MG63 (cell line): ENCODE measurements around the gene TMX3. TPM values are rescaled to one million over a fixed set of nuclear protein-coding genes. Genes with fewer than 3 reads are reported as not detected.

ENCODE experiments used
- DNase-seq: peaks from one replicate; pipeline ENCODE4 v3.0.0-alpha.2; 2020
- H3K27me3 ChIP-seq: fragments of 250-450 bp; sonication (Bioruptor Pico); 2 replicates; pipeline ENCODE4 v1.5.1; 2020; ENCODE audit warnings: mild to moderate bottlenecking, moderate library complexity
- H3K36me3 ChIP-seq: fragments of 250-450 bp; sonication (Bioruptor Pico); 2 replicates; pipeline ENCODE4 v1.5.1; 2020; ENCODE audit warnings: mild to moderate bottlenecking, moderate library complexity
- H3K4me3 ChIP-seq: fragments of 250-450 bp; sonication (Bioruptor Pico); 2 replicates; pipeline ENCODE4 v1.5.1; 2020; ENCODE audit warnings: mild to moderate bottlenecking, moderate library complexity
- H3K9me3 ChIP-seq: fragments of 250-450 bp; sonication (Bioruptor Pico); 2 replicates; pipeline ENCODE4 v1.5.1; 2020; ENCODE audit warnings: mild to moderate bottlenecking, moderate library complexity
- total RNA-seq: library from RNA; depleted of rRNA; stranded (reverse); fragments of >200 nt; shearing (Covaris generic); gene quantifications from 2 replicates; pipeline ENCODE4 v1.2.3, GENCODE V29; 2014; ENCODE audit warnings: low replicate concordance; rRNA removed

Gene TMX3
- 32.7 and 41.5 TPM in 2 replicates for total RNA-seq

- Histone ChIP-seq H3K4me3 (peak within 1 kb of the TSS; percentile 83), H3K27me3 (no peaks in the 10 kb centered on the region), H3K9me3 (no peaks in the 10 kb centered on the region), H3K36me3 (peaks cover 23% of the 10 kb centered on the region)
- DNase-seq: peak; percentile 91
Observed at GRCh38 chr18:68714712-68715496, at the start of gene TMX3. Gene TMX3 (minus strand): TSS chr18:68715108. CDS start chr18:68714981, 127 bp downstream.

DNA sequence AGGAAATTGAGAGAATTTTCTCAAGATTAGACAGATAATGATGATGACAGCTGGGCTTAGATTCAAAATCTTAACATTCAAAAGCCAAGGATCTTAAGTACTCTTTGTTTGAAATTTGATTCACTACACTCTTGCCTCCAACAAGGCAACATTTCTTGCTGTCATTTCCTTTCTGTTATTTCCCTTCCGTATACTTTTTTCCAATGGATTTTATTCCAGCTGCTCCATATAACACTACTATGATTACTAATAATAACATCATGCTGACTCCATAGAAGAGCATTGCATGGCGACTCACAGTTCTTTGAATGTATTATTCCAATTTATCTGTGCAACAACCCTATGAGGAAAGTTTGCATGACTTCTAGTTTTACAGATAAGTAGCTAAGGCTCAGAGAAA, 49.1 kb upstream of the TMX3 start:
- H3K27me3 ChIP-seq: no peaks in the 10 kb centered on the region
- H3K36me3 ChIP-seq: no peaks in the 10 kb centered on the region
- H3K9me3 ChIP-seq: peaks cover 10% of the 10 kb centered on the region; the same call in 1 of the 2 replicates
- H3K4me3 ChIP-seq: no peak overlapping the region
- no peak for DNase-seq

DNA sequence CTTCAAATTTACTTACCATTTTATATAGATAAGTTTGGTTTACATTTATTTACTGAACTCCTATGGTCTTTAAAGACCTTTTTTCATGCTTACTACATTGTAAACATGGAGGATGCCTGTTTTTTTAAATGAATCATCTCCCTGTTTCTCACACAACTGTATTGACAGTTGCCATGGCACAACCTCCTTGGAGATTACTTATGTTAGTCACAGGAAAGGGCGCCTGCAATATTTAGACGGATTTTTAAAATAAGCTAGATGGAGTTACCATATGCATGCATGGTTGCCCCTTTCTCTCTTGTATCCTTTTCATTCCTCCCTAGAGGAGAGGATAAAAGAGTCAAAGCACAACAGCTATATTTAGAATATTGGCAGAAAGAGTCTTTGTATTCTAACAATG, 48.2 kb upstream of the TMX3 start:
- H3K36me3 ChIP-seq: no peaks in the 10 kb centered on the region
- no peak overlapping the region for H3K4me3 ChIP-seq
- H3K9me3 ChIP-seq: peaks cover 12% of the 10 kb centered on the region; the same call in 1 of the 2 replicates
- H3K27me3 ChIP-seq: no peaks in the 10 kb centered on the region
- no peak for DNase-seq

- DNase-seq: no peak
- no peaks in the 10 kb centered on the region for H3K36me3 ChIP-seq
- H3K4me3 ChIP-seq: no peak overlapping the region
- peaks cover 12% of the 10 kb centered on the region; the same call in 1 of the 2 replicates for H3K9me3 ChIP-seq
- H3K27me3 ChIP-seq: no peaks in the 10 kb centered on the region
Observed at GRCh38 chr18:68759308-68759707, 44.4 kb upstream of the TMX3 start.

DNA sequence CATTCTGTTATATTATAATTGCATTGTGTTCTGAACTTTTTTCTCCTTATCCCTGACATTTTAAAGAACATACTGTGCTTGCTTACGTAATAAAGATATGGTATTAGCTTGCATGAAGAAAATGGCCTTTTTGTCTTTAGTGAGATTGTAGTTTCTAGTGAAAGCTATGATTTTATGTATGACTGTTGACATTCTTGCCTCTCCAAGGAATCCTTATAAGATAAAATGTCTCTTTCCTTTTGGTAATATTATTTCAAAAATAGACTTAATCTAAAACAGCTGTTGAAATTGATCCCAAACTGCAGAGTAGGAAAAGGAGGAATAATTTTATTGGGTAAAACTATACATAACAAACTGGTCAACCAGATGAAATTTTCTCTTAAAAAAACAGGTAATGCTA, 42.2 kb upstream of the TMX3 start:
- Histone ChIP-seq H3K27me3 (no peaks in the 10 kb centered on the region), H3K9me3 (peaks cover 12% of the 10 kb centered on the region; the same call in 1 of the 2 replicates), H3K36me3 (no peaks in the 10 kb centered on the region), H3K4me3 (no peak overlapping the region)
- DNase-seq: no peak

GRCh38 chr18:68742206-68742605, 27.3 kb upstream of the TMX3 start:
- DNase-seq: no peak

GRCh38 chr18:68740966-68741365, 26.1 kb upstream of the TMX3 start:
- H3K36me3 ChIP-seq: no peaks in the 10 kb centered on the region
- no peak overlapping the region for H3K4me3 ChIP-seq
- H3K9me3 ChIP-seq: no peaks in the 10 kb centered on the region
- no peak for DNase-seq
- H3K27me3 ChIP-seq: no peaks in the 10 kb centered on the region

More at GRCh38 chr18:68742206-68742605, 27.3 kb upstream of the TMX3 start:
- Histone ChIP-seq H3K4me3 (no peak overlapping the region), H3K36me3 (no peaks in the 10 kb centered on the region), H3K27me3 (no peaks in the 10 kb centered on the region), H3K9me3 (no peaks in the 10 kb centered on the region; the same call in 1 of the 2 replicates)

- no peaks in the 10 kb centered on the region for H3K36me3 ChIP-seq
- no peak for DNase-seq
- no peak overlapping the region for H3K4me3 ChIP-seq
- H3K9me3 ChIP-seq: no peaks in the 10 kb centered on the region
- no peaks in the 10 kb centered on the region for H3K27me3 ChIP-seq
Observed at GRCh38 chr18:68739462-68739861, 24.6 kb upstream of the TMX3 start.

DNA sequence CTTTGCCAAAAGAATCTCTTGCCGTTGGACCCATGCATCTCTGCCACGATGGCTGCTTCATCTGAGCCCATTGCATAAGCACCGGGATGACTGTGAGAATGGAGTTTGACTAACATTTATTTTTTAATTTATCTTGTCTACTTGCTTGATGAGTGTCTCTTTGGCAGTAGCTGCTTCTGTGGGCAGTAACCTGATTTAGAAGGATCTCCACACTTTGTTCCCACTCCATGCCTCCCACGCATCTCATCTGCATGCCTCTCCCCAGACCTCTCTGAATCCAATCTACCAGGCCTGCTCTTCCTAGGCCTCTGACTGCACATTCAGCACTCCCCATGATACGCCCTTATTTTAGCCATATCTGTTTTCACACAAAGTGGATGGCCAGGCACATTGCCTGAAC, 23.7 kb upstream of the TMX3 start:
- Histone ChIP-seq H3K36me3 (no peaks in the 10 kb centered on the region), H3K27me3 (no peaks in the 10 kb centered on the region), H3K9me3 (no peaks in the 10 kb centered on the region), H3K4me3 (no peak overlapping the region)
- no peak for DNase-seq

- DNase-seq: no peak
- H3K4me3 ChIP-seq: no peak overlapping the region
- H3K36me3 ChIP-seq: no peaks in the 10 kb centered on the region
- H3K27me3 ChIP-seq: no peaks in the 10 kb centered on the region
- H3K9me3 ChIP-seq: no peaks in the 10 kb centered on the region
Observed at GRCh38 chr18:68735483-68736343, 20.8 kb upstream of the TMX3 start.

GRCh38 chr18:68734308-68734707, 19.4 kb upstream of the TMX3 start:
- Histone ChIP-seq H3K4me3 (no peak overlapping the region), H3K27me3 (no peaks in the 10 kb centered on the region), H3K36me3 (no peaks in the 10 kb centered on the region), H3K9me3 (no peaks in the 10 kb centered on the region)
- no peak for DNase-seq

DNA sequence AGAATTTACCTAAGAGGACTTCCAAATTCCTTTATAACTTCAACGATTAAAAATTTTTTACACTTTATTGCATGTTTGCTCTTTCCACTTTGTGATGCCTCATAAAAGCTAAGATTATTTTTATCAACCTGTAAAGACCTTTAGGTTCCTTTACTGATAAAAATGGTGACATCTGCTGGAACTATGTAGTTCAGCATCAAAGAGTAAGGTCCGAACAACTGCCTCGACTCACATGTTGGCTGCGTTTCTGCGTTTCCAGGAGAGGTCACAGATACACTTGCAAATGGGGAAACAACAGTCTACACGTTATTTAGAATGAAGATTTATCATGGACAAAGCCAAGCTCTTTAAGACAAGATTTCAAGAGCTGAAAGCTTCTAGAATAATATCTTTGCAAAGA, 18.8 kb upstream of the TMX3 start:
- no peaks in the 10 kb centered on the region for H3K36me3 ChIP-seq
- H3K4me3 ChIP-seq: no peak overlapping the region
- no peaks in the 10 kb centered on the region for H3K9me3 ChIP-seq
- DNase-seq: no peak
- no peaks in the 10 kb centered on the region for H3K27me3 ChIP-seq

DNA sequence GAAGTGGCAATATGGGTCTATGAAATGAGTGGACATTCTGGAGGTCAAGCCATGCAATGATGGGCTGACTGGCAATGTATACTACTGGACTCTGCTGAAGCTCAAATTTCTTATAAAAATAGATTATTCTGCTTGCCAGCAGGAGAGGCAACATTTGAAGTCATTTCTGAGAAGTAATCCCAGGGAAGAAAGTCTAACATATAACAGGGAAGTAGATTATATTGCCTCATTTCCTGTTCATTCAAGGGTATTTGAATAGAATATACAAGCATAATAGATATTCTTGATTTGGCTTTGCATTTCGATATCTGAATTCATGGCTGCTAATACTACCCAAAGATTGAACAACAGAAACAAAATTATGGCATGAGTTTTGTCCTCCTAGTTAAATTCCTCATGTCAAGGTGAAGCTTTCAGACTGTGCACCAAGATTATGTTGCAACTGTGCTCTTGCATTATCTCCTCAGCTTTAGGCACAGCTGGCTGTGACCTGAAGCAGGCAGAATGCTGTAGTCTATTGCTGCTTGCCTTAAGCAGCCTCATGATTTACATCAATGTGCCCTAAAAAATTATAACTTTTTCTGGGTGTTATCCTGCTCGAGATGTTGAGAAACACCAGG, 13.3 kb upstream of the TMX3 start:
- no peaks in the 10 kb centered on the region for H3K27me3 ChIP-seq
- H3K4me3 ChIP-seq: no peak overlapping the region
- H3K9me3 ChIP-seq: no peaks in the 10 kb centered on the region
- DNase-seq: no peak
- H3K36me3 ChIP-seq: no peaks in the 10 kb centered on the region

- Histone ChIP-seq H3K27me3 (no peaks in the 10 kb centered on the region), H3K36me3 (no peaks in the 10 kb centered on the region), H3K9me3 (no peaks in the 10 kb centered on the region), H3K4me3 (no peak overlapping the region)
- DNase-seq: no peak
Observed at GRCh38 chr18:68727506-68727905, 12.6 kb upstream of the TMX3 start.

DNA sequence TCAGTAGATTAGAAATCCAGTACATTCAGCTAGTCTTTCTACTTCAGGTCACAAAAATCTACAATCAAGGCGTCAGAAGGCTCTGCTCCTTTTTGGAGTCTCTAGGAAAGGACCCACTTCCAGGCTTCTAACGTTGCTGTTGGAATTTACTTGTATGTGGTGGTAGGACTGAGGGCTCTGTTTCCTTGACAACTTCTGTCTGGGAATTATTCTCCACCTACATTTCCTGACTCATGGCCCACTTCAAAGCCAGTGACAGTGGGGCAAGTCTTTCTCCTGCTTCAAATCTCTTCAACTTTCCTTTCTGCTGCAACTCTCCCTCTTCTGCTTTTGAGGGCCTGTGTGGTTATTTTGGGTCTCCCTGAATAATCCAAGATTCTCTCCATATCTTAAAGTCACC, 10.4 kb upstream of the TMX3 start:
- H3K9me3 ChIP-seq: no peaks in the 10 kb centered on the region
- no peak for DNase-seq
- no peak overlapping the region for H3K4me3 ChIP-seq
- H3K27me3 ChIP-seq: no peaks in the 10 kb centered on the region
- H3K36me3 ChIP-seq: no peaks in the 10 kb centered on the region

GRCh38 chr18:68724021-68724420, 9.1 kb upstream of the TMX3 start:
- no peak overlapping the region for H3K4me3 ChIP-seq
- H3K27me3 ChIP-seq: no peaks in the 10 kb centered on the region
- DNase-seq: no peak
- no peaks in the 10 kb centered on the region for H3K9me3 ChIP-seq
- H3K36me3 ChIP-seq: no peaks in the 10 kb centered on the region; the same call in 1 of the 2 replicates

DNA sequence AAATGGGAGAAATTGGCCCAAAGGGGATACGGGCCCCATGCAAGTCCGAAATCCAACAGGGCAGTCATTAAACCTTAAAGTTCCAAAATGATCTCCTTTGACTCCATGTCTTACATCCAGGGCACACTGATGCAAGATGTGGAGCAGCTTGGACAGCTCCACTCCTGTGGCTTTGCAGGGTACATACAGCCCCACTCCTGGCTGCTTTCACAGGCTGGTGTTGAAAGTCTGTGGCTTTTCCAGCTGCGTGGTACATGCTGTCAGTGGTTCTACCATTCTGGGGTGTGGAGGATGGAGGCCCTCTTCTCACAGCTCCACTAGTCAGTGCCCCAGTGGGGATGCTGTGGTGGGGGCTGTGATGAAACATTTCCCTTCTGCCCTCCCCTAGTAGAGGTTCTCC, 8.6 kb upstream of the TMX3 start:
- DNase-seq: no peak
- no peaks in the 10 kb centered on the region for H3K9me3 ChIP-seq
- no peak overlapping the region for H3K4me3 ChIP-seq
- H3K27me3 ChIP-seq: no peaks in the 10 kb centered on the region
- H3K36me3 ChIP-seq: no peaks in the 10 kb centered on the region; the same call in 1 of the 2 replicates
